H1 (cell line): ENCODE measurements around the gene SLIT3. TPM values are rescaled to one million over a fixed set of nuclear protein-coding genes. Genes with fewer than 3 reads are reported as not detected.

Experiments
- BACH1 ChIP-seq: IDR thresholded peaks from 2 replicates; pipeline ENCODE4 v1.6.1; 2012; ENCODE audit warnings: low read length, improper control_type of control experiment
- KDM1A ChIP-seq: fragments of 200-600, 300-600 bp; sonication (generic); IDR thresholded peaks from 2 replicates; pipeline ENCODE4 v1.7.1; 2016; ENCODE audit warnings: mild to moderate bottlenecking, low read length, borderline replicate concordance
- RBBP5 ChIP-seq: IDR thresholded peaks from 2 replicates; pipeline ENCODE4 v1.7.1; 2012; ENCODE audit warnings: low read depth, mild to moderate bottlenecking, inconsistent platforms, low read length, moderate library complexity, borderline replicate concordance
- polyA plus RNA-seq, 7 experiments: library from polyadenylated mRNA; depleted of rRNA in 3 of 7; stranded (reverse) in 5 of 7; unstranded in 2 of 7; fragments of >200 nt in 5 of 7; fragments of 200-250 nt in 2 of 7; gene quantifications; 1 replicate in 5 of 7; 2 replicates in 1 of 7; 4 replicates in 1 of 7; pipeline versions ENCODE4 v1.2.1 to v1.2.3, GENCODE V29; 2011 to 2013; ENCODE audit warnings: missing spikeins in 2 of 7, mixed read lengths in 2 of 7
- total RNA-seq: library from RNA; stranded (reverse); fragmentation: NEBNext Ultra II Directional; extraction: Animal tissue kit (Norgen Biotek cat#: 25700); gene quantifications from 2 replicates; pipeline ENCODE4 v1.2.1, GENCODE V29; 2021
- TF ChIP-seq, protein P1 (sequence below): fragments of 300-600 bp; sonication (generic); IDR thresholded peaks from 2 replicates; pipeline ENCODE4 v1.7.1; 2012; ENCODE audit warnings: low read length, moderate library complexity, mild to moderate bottlenecking, inconsistent platforms; ENCODE audit not compliant: insufficient replicate concordance
- TF ChIP-seq, protein P2 (sequence below): IDR thresholded peaks from 2 replicates; pipeline ENCODE4 v1.6.1; 2012; ENCODE audit warnings: inconsistent platforms

Gene SLIT3
- total and polyA plus RNA-seq, 2 of the 8 experiments (the other 6 are each of a cell fraction or from before 2014, with no cell fraction given), result 1.1 to 1.2 TPM

- TF ChIP-seq, protein P1, sequence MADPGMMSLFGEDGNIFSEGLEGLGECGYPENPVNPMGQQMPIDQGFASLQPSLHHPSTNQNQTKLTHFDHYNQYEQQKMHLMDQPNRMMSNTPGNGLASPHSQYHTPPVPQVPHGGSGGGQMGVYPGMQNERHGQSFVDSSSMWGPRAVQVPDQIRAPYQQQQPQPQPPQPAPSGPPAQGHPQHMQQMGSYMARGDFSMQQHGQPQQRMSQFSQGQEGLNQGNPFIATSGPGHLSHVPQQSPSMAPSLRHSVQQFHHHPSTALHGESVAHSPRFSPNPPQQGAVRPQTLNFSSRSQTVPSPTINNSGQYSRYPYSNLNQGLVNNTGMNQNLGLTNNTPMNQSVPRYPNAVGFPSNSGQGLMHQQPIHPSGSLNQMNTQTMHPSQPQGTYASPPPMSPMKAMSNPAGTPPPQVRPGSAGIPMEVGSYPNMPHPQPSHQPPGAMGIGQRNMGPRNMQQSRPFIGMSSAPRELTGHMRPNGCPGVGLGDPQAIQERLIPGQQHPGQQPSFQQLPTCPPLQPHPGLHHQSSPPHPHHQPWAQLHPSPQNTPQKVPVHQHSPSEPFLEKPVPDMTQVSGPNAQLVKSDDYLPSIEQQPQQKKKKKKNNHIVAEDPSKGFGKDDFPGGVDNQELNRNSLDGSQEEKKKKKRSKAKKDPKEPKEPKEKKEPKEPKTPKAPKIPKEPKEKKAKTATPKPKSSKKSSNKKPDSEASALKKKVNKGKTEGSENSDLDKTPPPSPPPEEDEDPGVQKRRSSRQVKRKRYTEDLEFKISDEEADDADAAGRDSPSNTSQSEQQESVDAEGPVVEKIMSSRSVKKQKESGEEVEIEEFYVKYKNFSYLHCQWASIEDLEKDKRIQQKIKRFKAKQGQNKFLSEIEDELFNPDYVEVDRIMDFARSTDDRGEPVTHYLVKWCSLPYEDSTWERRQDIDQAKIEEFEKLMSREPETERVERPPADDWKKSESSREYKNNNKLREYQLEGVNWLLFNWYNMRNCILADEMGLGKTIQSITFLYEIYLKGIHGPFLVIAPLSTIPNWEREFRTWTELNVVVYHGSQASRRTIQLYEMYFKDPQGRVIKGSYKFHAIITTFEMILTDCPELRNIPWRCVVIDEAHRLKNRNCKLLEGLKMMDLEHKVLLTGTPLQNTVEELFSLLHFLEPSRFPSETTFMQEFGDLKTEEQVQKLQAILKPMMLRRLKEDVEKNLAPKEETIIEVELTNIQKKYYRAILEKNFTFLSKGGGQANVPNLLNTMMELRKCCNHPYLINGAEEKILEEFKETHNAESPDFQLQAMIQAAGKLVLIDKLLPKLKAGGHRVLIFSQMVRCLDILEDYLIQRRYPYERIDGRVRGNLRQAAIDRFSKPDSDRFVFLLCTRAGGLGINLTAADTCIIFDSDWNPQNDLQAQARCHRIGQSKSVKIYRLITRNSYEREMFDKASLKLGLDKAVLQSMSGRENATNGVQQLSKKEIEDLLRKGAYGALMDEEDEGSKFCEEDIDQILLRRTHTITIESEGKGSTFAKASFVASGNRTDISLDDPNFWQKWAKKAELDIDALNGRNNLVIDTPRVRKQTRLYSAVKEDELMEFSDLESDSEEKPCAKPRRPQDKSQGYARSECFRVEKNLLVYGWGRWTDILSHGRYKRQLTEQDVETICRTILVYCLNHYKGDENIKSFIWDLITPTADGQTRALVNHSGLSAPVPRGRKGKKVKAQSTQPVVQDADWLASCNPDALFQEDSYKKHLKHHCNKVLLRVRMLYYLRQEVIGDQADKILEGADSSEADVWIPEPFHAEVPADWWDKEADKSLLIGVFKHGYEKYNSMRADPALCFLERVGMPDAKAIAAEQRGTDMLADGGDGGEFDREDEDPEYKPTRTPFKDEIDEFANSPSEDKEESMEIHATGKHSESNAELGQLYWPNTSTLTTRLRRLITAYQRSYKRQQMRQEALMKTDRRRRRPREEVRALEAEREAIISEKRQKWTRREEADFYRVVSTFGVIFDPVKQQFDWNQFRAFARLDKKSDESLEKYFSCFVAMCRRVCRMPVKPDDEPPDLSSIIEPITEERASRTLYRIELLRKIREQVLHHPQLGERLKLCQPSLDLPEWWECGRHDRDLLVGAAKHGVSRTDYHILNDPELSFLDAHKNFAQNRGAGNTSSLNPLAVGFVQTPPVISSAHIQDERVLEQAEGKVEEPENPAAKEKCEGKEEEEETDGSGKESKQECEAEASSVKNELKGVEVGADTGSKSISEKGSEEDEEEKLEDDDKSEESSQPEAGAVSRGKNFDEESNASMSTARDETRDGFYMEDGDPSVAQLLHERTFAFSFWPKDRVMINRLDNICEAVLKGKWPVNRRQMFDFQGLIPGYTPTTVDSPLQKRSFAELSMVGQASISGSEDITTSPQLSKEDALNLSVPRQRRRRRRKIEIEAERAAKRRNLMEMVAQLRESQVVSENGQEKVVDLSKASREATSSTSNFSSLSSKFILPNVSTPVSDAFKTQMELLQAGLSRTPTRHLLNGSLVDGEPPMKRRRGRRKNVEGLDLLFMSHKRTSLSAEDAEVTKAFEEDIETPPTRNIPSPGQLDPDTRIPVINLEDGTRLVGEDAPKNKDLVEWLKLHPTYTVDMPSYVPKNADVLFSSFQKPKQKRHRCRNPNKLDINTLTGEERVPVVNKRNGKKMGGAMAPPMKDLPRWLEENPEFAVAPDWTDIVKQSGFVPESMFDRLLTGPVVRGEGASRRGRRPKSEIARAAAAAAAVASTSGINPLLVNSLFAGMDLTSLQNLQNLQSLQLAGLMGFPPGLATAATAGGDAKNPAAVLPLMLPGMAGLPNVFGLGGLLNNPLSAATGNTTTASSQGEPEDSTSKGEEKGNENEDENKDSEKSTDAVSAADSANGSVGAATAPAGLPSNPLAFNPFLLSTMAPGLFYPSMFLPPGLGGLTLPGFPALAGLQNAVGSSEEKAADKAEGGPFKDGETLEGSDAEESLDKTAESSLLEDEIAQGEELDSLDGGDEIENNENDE, result no peak
- no peak for TF ChIP-seq KDM1A
- TF ChIP-seq, protein P2, sequence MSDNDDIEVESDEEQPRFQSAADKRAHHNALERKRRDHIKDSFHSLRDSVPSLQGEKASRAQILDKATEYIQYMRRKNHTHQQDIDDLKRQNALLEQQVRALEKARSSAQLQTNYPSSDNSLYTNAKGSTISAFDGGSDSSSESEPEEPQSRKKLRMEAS, result no peak
- no peak for TF ChIP-seq RBBP5
- TF ChIP-seq BACH1, result no peak
These were observed 127.6 kb downstream of the SLIT3 start (continued) for GRCh38 chr5:169173372-169173771.
